Heart right ventricle (tissue), 16 donors: ENCODE data around the gene CFAP299. TPM values are rescaled to one million over a fixed set of nuclear protein-coding genes. Genes with fewer than 3 reads are reported as not detected.

ENCODE experiments used
- ATAC-seq, 8 donors: fragments of 200-7000 bp; cut with Tn5 transposase; one replicate each; pipeline ENCODE4 v1.9.1; 2020; ENCODE audit warnings: mild to moderate bottlenecking in 8 of 8, moderate library complexity in 8 of 8, moderate number of reproducible peaks in 1 of 8
- DNase-seq, 2 donors: peaks; one replicate each; pipeline ENCODE4 v3.0.0-alpha.2; 2020
- H3K27ac ChIP-seq, 10 donors: fragments of 200-600 bp; sonication (generic) in 2 of 10; one replicate each; pipeline versions ENCODE4 v1.5.0 to v1.8.0; 2020 to 2022; ENCODE audit warnings: mild to moderate bottlenecking in 3 of 10
- H3K27me3 ChIP-seq, 7 donors: fragments of 200-600 bp; one replicate each; pipeline ENCODE4 v1.8.0; 2021 to 2022; ENCODE audit warnings: mild to moderate bottlenecking in 2 of 7
- H3K36me3 ChIP-seq, 9 donors: fragments of 200-600 bp; sonication (generic) in 1 of 9; one replicate each; pipeline versions ENCODE4 v1.5.0 to v1.8.0; 2020 to 2022; ENCODE audit warnings: mild to moderate bottlenecking in 2 of 9
- H3K4me1 ChIP-seq, 9 donors: fragments of 200-600 bp; sonication (generic) in 1 of 9; one replicate each; pipeline versions ENCODE4 v1.5.0 to v1.8.0; 2020 to 2022; ENCODE audit warnings: mild to moderate bottlenecking in 4 of 9
- H3K4me3 ChIP-seq, 10 donors: fragments of 200-600 bp; sonication (generic) in 2 of 10; one replicate each; pipeline versions ENCODE4 v1.5.0 to v1.8.0; 2020 to 2022; ENCODE audit warnings: mild to moderate bottlenecking in 7 of 10, moderate library complexity in 2 of 10
- H3K9me3 ChIP-seq, 11 donors: fragments of 200-600 bp in 10 of 11; sonication (generic) in 2 of 11; one replicate each; pipeline versions ENCODE4 v1.5.0 to v1.8.0; 2013 to 2022; ENCODE audit warnings: mild to moderate bottlenecking in 2 of 11, control low read depth in 1 of 11, moderate library complexity in 1 of 11
- CTCF ChIP-seq, 9 donors: fragments of 200-600 bp; sonication (generic) in 2 of 9; IDR thresholded peaks; one replicate each; pipeline versions ENCODE4 v1.5.0 to v1.8.0; 2021 to 2022; ENCODE audit warnings: antibody characterized with exemption in 9 of 9, mild to moderate bottlenecking in 5 of 9, moderate library complexity in 1 of 9
- WGBS, 2 donors: extraction: QIAGEN DNeasy Blood & Tissue Kit; methylation state at CpG; one replicate each; pipeline ENCODE4 v1.1.7; 2013; ENCODE audit warnings: inconsistent platforms in 1 of 2; 5-methylcytosine and 5-hydroxymethylcytosine counted together
- intact Hi-C, 10 donors: fragments of 100-400 bp; cut with DNase I; formaldehyde crosslinking; loops; one replicate each; pipeline versions ENCODE4 v1.11.1 to v1.14.2; 2022
- polyA plus RNA-seq, 2 donors: library from polyadenylated mRNA; stranded (reverse); fragments of 200-250 nt; gene quantifications; one replicate each; pipeline ENCODE4 v1.2.3, GENCODE V29; 2013
- total RNA-seq, 10 donors: library from RNA; stranded (reverse); fragmentation: NEBNext Ultra II Directional in 3 of 10; extraction: Animal tissue kit (Norgen Biotek cat#: 25700) in 3 of 10; gene quantifications; one replicate each; pipeline versions ENCODE4 v1.2.1 to v1.2.4, GENCODE V29; 2021 to 2023
- donor health status: Arrhythmogenic right ventricular cardiomyopathy.
- donor health status: ischemic (EF 13 %, LVEDD 7.1; RV severe dilation, severe dysfunction).
- donor health status: healthy with polysubstance abuse.
- donor health status: DM: no; HTN: yes; CAD: no.
- donor health status: DM: no; HTN: no; CAD: no.
- donor health status: ischemic (EF 25% LVEDD 6.9; RV normal size, moderate dysfunction).
- donor health status: ischemic (EF 25% LVEDD 5.7; RV mildly dilated, moderate dysfunction).
- donor health status: healthy.
- donor health status: DM: yes; HTN: yes; CAD: no.
- donor health status: Ischemic cardiomyopathy.
- donor health status: ischemic (EF 35%, LVEDD 5.7; RV mildly dilated, moderate dysfunction).
- donor health status: nonischemic (EF 11% LVEDD 7.7; RV severe dilation, severe dysfunction).
- donor health status: DM: yes; HTN: yes; CAD: no.
- donor health status: PGD.
- donor health status: ischemic (EF 29% LVEDD 5.4; RV normal size, mild dysfunction).
- donor health status: nonischemic (EF 23%, LVEDD 6.1; RV moderate dilation, normal function).

Gene CFAP299
- total and polyA plus RNA-seq, 12 donors = 0.93 TPM; not detected in 11

GRCh38 chr4:80540349-80540748 lies 204.8 kb downstream of the CFAP299 start:
- no peaks in the 10 kb centered on the region for H3K9me3 ChIP-seq
- H3K27me3 ChIP-seq = no peaks in the 10 kb centered on the region
- no peak for ATAC-seq
- H3K4me3 ChIP-seq = no peak overlapping the region
- intact Hi-C loops = no loop called here
- 63 to 73% methylated on average over 1 of the region's 1 CpG for WGBS, 2 donors
- no peaks in the 10 kb centered on the region for H3K4me1 ChIP-seq
- H3K36me3 ChIP-seq = no peaks in the 10 kb centered on the region
- no peak for TF ChIP-seq CTCF (IDR thresholded peaks at IDR 0.05)
- no peak for DNase-seq
- no peak overlapping the region for H3K27ac ChIP-seq

GRCh38 chr4:80540785-80541469 lies 205.4 kb downstream of the CFAP299 start:
- Histone ChIP-seq H3K27ac (no peak overlapping the region), H3K4me1 (no peaks in the 10 kb centered on the region), H3K36me3 (no peaks in the 10 kb centered on the region), H3K4me3 (no peak overlapping the region), H3K9me3 (no peaks in the 10 kb centered on the region), H3K27me3 (no peaks in the 10 kb centered on the region)
- ATAC-seq (no peak), DNase-seq (no peak)
- intact Hi-C loops = no loop called here
- WGBS, 2 donors = 71 to 77% methylated on average over 5 of the region's 5 CpGs
- TF ChIP-seq CTCF (IDR thresholded peaks at IDR 0.05) = no peak

GRCh38 chr4:80542747-80543146 lies 207.2 kb downstream of the CFAP299 start:
- ATAC-seq = no peak
- H3K36me3 ChIP-seq = no peaks in the 10 kb centered on the region
- intact Hi-C loops = no loop called here
- H3K4me1 ChIP-seq = no peaks in the 10 kb centered on the region
- H3K9me3 ChIP-seq = no peaks in the 10 kb centered on the region
- H3K27me3 ChIP-seq = no peaks in the 10 kb centered on the region
- H3K27ac ChIP-seq = no peak overlapping the region
- DNase-seq = no peak
- WGBS, 2 donors = 83 to 89% methylated on average over 2 of the region's 2 CpGs
- TF ChIP-seq CTCF (IDR thresholded peaks at IDR 0.05) = no peak
- H3K4me3 ChIP-seq = no peak overlapping the region

- Histone ChIP-seq H3K36me3 (no peaks in the 10 kb centered on the region), H3K27me3 (no peaks in the 10 kb centered on the region), H3K4me3 (no peak overlapping the region), H3K4me1 (no peaks in the 10 kb centered on the region), H3K27ac (no peak overlapping the region), H3K9me3 (peaks cover 0 to 16% (median 0%) of the 10 kb centered on the region in 11 donors)
- 84 to 85% methylated on average over 3 of the region's 3 CpGs for WGBS, 2 donors
- intact Hi-C loops = no loop called here
- ATAC-seq = no peak
- no peak for TF ChIP-seq CTCF (IDR thresholded peaks at IDR 0.05)
- no peak for DNase-seq
These were observed 224.8 kb downstream of the CFAP299 start for GRCh38 chr4:80560337-80560736.
